Hepatic stellate cell (primary cell): ENCODE results near the gene MYO1A.
"Not testable (repeated sequence)": the region's sequence is repeated elsewhere in the genome, so short reads cannot be mapped to it uniquely, and the experiment has no call there.

Experiments used
- DNase-seq: peaks from one replicate; pipeline ENCODE4 v3.0.0; 2011; ENCODE audit warnings: low spot score

Gene MYO1A

GRCh38 chr12:57046947-57047890 is 2.7 kb downstream of the MYO1A start:
- no peak for DNase-seq

- no peak for DNase-seq
Observed at GRCh38 chr12:57046086-57046791, 3.7 kb downstream of the MYO1A start.

- no peak for DNase-seq
Observed at GRCh38 chr12:57044889-57045288, 5.0 kb downstream of the MYO1A start.

GRCh38 chr12:57044468-57044867 is 5.5 kb downstream of the MYO1A start:
- no peak for DNase-seq

GRCh38 chr12:57042695-57043094 is 7.2 kb downstream of the MYO1A start:
- no peak for DNase-seq

GRCh38 chr12:57040750-57041149 is 9.2 kb downstream of the MYO1A start:
- DNase-seq: no peak

- no peak for DNase-seq
Observed at GRCh38 chr12:57040211-57040610, 9.7 kb downstream of the MYO1A start.

- no peak for DNase-seq
Observed at GRCh38 chr12:57039016-57039798, 10.7 kb downstream of the MYO1A start.

GRCh38 chr12:57037264-57037663 is 12.7 kb downstream of the MYO1A start:
- DNase-seq: no peak

- DNase-seq: no peak
Observed at GRCh38 chr12:57033431-57033830, 16.5 kb downstream of the MYO1A start.

- DNase-seq: no peak
Observed at GRCh38 chr12:57031789-57032188, 18.1 kb downstream of the MYO1A start.

GRCh38 chr12:57031138-57031725 is 18.7 kb downstream of the MYO1A start:
- no peak for DNase-seq

- DNase-seq: no peak
Observed at GRCh38 chr12:57029457-57029856, 20.5 kb downstream of the MYO1A start.

- DNase-seq: no peak
Observed at GRCh38 chr12:57027805-57028153, 22.1 kb downstream of the MYO1A start.

GRCh38 chr12:57027011-57027804 is 22.7 kb downstream of the MYO1A start:
- DNase-seq: no peak

GRCh38 chr12:57025196-57025595 is 24.7 kb downstream of the MYO1A start:
- no peak for DNase-seq

- DNase-seq: not testable (repeated sequence)
Observed at GRCh38 chr12:57022324-57022723, 27.6 kb downstream of the MYO1A start.

GRCh38 chr12:57019983-57020719 is 29.8 kb downstream of the MYO1A start:
- no peak for DNase-seq

GRCh38 chr12:57018906-57019305 is 31.0 kb downstream of the MYO1A start:
- DNase-seq: no peak

GRCh38 chr12:57018353-57018752 is 31.6 kb downstream of the MYO1A start:
- not testable (repeated sequence) for DNase-seq

- DNase-seq: no peak
Observed at GRCh38 chr12:57016348-57016747, 33.6 kb downstream of the MYO1A start, which contains the start of gene TAC3. Gene TAC3, minus strand, starts transcription at chr12:57016529. Its CDS starts 732 bp downstream, at chr12:57015797.
